ENCODE measurements around the gene S100A7A. TPM values are rescaled to one million over a fixed set of nuclear protein-coding genes. Genes with fewer than 3 reads are reported as not detected.
A peak's percentile ranks its signal among the peaks of the same experiment; 100 is the strongest.
"Not testable (repeated sequence)": the region's sequence is repeated elsewhere in the genome, so short reads cannot be mapped to it uniquely, and the experiment has no call there.

The S100A7A gene
- total RNA-seq, 2 donors from 2014 or later, result not detected

DNA sequence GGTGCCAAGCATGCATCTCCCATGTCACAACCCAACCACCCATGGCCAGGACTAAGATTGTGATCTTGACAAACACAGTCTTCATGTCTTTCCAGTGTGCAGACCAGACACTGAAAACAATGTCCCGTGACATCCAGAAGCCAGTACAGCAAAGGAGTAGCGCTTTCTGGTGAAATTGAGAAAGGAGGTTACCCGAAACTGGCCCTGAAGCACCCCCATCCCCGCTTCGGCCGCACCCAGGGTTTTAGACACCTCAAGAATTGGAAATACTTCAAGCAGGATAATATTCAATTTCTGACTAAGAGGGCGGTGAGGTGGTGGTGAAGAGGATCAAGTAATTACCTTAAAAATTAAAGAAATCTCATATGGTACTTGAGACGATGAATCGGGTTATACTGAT lies 14.9 kb upstream of the S100A7A start:
- DNase-seq (no peak), ATAC-seq (no peak)
- TF ChIP-seq, protein P1, sequence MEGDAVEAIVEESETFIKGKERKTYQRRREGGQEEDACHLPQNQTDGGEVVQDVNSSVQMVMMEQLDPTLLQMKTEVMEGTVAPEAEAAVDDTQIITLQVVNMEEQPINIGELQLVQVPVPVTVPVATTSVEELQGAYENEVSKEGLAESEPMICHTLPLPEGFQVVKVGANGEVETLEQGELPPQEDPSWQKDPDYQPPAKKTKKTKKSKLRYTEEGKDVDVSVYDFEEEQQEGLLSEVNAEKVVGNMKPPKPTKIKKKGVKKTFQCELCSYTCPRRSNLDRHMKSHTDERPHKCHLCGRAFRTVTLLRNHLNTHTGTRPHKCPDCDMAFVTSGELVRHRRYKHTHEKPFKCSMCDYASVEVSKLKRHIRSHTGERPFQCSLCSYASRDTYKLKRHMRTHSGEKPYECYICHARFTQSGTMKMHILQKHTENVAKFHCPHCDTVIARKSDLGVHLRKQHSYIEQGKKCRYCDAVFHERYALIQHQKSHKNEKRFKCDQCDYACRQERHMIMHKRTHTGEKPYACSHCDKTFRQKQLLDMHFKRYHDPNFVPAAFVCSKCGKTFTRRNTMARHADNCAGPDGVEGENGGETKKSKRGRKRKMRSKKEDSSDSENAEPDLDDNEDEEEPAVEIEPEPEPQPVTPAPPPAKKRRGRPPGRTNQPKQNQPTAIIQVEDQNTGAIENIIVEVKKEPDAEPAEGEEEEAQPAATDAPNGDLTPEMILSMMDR (IDR thresholded peaks at IDR 0.05), result no peak
- no peaks in the 10 kb centered on the region for H3K36me3 ChIP-seq (replicated peaks in 1 of 2; ENCODE audit: insufficient read depth in 1 of 2, low read depth in 2 of 2)
- no peak overlapping the region for H3K4me3 ChIP-seq
- intact Hi-C loops (cut with DNase I), result no loop called here
- H3K4me1 ChIP-seq, result no peaks in the 10 kb centered on the region
- H3K9me3 ChIP-seq, result no peaks in the 10 kb centered on the region
- no peak overlapping the region for H3K27ac ChIP-seq
- WGBS, 2 donors, result 72 to 75% methylated on average over 9 of the region's 9 CpGs
- no peaks in the 10 kb centered on the region for H3K27me3 ChIP-seq

DNA sequence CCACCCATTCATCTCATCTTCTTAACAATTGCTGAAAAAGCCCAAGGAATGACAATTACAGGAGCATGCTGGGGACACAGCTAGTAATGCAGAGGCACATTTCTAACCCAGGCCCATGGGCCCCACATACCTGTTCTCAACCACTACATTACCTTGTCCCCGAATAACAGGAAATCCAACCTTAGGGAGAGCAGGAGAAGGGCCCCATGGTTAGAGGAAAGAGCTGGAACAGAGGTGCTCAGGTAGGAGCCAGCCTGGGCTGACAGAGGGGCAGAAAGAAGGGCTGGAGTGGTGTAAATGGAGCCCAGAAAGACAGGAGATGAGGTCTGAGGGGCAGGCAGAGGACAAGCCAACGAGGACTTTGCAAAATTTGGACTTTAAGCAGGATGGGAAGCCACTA lies 14.1 kb upstream of the S100A7A start:
- 47 to 56% methylated on average over 2 of the region's 2 CpGs for WGBS, 2 donors
- ATAC-seq, result no peak
- H3K27ac ChIP-seq, result no peak overlapping the region
- no peaks in the 10 kb centered on the region for H3K4me1 ChIP-seq
- H3K9me3 ChIP-seq, result no peaks in the 10 kb centered on the region
- no peaks in the 10 kb centered on the region for H3K27me3 ChIP-seq
- TF ChIP-seq POLR2A (IDR thresholded peaks at IDR 0.05), result no peak
- TF ChIP-seq, protein P1 (IDR thresholded peaks at IDR 0.05), result no peak
- DNase-seq, result no peak
- H3K4me3 ChIP-seq, result no peak overlapping the region
- intact Hi-C loops (cut with DNase I), result no loop called here
- H3K36me3 ChIP-seq (replicated peaks in 1 of 2; ENCODE audit: insufficient read depth in 1 of 2, low read depth in 2 of 2), result no peaks in the 10 kb centered on the region

DNA sequence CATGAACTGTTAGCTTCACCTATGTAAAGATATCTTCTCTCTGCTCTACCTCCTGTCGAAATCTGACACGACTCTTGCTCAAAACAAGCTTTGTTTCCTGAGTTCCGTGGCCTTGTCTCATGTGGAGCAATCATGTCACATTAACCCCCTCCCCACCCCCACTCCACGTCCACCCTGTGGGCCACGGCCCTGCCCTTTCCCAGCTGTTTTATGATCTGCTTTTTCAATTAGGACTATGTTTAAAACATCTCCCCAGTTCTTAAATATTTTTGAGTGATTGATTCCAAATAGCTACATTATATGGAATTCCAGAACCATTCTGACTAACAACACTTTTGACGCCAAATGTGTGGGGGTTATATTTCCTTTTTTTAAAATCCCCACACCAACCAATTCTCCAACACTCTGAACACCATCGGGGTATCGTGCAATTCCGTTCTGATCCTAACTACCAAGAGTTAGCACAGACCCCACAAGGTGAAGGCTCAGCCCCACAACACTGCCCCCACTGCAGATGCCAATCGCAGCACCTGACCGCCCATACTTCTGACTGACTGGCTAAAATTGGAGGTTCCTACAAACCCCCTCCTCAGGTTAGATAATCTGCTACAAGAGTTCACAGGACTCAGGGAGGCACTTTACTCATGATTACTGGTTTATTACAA lies 12.8 kb upstream of the S100A7A start:
- Histone ChIP-seq H3K9me3 (no peaks in the 10 kb centered on the region), H3K4me1 (no peaks in the 10 kb centered on the region), H3K27ac (no peak overlapping the region), H3K4me3 (no peak overlapping the region), H3K27me3 (no peaks in the 10 kb centered on the region), H3K36me3 (replicated peaks in 1 of 2; ENCODE audit: insufficient read depth in 1 of 2, low read depth in 2 of 2) (no peaks in the 10 kb centered on the region)
- ATAC-seq, result no peak
- TF ChIP-seq POLR2A (IDR thresholded peaks at IDR 0.05), result no peak
- TF ChIP-seq, protein P1 (IDR thresholded peaks at IDR 0.05), result no peak
- 62 to 66% methylated on average over 11 of the region's 11 CpGs for WGBS, 2 donors
- intact Hi-C loops (cut with DNase I), result no loop called here
- no peak for DNase-seq

DNA sequence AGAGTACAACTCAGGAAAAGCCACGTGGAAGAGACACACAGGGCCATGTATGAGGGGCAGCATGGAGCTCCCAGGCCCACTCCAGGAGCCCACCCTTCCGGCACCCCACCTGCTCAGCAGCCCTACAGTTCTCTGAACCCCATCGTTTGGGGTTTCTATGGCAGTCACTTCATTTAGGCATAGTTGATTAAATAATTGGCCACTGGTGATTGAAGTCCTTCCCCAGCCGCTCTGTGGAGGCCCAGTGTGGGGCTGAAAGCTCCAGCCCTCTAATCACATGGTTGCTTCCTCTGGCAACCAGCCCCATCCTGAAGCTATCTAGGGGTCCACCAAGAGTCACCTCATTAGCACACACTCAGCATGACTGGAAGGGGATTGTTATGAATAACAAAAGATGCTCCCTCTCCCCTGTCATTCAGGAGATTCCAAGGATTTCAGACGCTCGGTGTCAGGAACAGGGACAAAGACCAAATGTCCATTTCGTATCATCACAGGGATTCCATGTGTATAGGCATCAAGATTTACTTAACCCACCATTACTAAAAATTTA lies 12.2 kb upstream of the S100A7A start:
- Histone ChIP-seq H3K36me3 (replicated peaks in 1 of 2; ENCODE audit: insufficient read depth in 1 of 2, low read depth in 2 of 2) (no peaks in the 10 kb centered on the region), H3K4me1 (no peaks in the 10 kb centered on the region), H3K9me3 (no peaks in the 10 kb centered on the region), H3K27me3 (no peaks in the 10 kb centered on the region), H3K4me3 (no peak overlapping the region), H3K27ac (no peak overlapping the region)
- no peak for TF ChIP-seq POLR2A (IDR thresholded peaks at IDR 0.05)
- TF ChIP-seq, protein P1 (IDR thresholded peaks at IDR 0.05), result no peak
- intact Hi-C loops (cut with DNase I), result no loop called here
- DNase-seq (no peak), ATAC-seq (no peak)
- 62 to 77% methylated on average over 6 to 7 of the region's 7 CpGs for WGBS, 2 donors

DNA sequence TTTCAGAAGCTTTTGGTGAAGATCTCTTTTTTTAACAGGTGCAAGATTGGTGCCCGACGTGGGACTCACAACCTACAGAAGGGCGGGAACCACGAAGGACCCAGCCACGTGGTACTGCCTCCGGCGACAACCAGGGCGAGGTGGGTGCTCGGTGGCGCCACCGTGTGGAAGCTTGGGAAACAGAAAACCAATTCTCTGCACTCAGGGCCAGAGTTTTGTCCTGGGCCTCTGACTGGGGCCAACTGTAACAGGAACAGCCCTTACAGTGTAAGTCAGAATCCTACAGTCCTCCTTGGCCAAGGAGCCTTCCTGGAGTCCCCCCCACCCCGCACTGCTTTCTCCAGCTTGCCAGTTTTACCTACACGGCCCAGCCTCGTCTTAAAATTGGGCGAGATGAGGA lies 11.6 kb upstream of the S100A7A start:
- WGBS, 2 donors, result 34 to 37% methylated on average over 15 of the region's 15 CpGs
- no peak overlapping the region for H3K4me3 ChIP-seq
- no peaks in the 10 kb centered on the region for H3K4me1 ChIP-seq
- TF ChIP-seq, protein P1 (IDR thresholded peaks at IDR 0.05), result peak in 4 of 7 experiments; percentile 8 to 26 (median 20)
- no peak for TF ChIP-seq POLR2A (IDR thresholded peaks at IDR 0.05)
- no peaks in the 10 kb centered on the region for H3K36me3 ChIP-seq (replicated peaks in 1 of 2; ENCODE audit: insufficient read depth in 1 of 2, low read depth in 2 of 2)
- no peaks in the 10 kb centered on the region for H3K27me3 ChIP-seq
- H3K27ac ChIP-seq, result no peak overlapping the region
- intact Hi-C loops (cut with DNase I), result no loop called here
- no peaks in the 10 kb centered on the region for H3K9me3 ChIP-seq
- no peak for ATAC-seq
- DNase-seq, result peak in 3 of 4 donors; percentile 16 to 35 (median 17)

DNA sequence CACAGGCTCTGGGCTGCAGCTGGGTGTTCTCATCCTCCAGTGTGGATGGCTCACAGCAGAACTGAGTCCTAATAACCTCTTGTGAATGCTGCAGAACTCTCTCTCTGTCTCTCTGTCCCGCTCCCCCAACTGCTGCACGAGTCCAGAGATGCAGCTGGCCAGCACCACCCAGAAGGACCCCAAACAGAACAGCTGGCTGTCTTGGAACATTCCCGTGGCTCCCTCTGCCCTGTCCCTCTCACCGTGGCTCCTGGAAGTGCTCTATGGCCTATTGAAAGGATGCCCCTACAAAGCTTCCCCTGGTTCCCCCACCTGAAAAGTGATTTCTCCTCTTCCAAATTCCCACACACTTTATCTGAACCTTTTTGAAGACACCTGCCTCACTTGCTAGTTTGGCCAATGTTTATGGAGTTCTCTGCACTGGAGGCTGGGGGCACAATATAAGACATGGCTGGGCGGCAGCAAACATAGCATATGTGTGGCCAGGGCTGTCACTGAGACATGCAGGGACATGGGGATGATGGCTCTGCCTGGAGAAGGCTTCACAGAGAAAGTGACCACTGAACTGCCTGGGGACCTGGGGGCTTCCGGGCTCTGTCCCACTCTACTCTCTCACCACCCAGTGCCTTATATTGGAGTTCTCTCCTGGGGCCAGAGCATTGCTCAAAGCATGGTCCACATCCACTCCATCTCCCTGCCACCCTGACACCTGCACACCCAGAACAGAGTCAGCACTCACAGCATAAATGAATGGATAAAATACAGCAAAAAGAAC lies 10.3 kb upstream of the S100A7A start:
- H3K4me1 ChIP-seq; H3K36me3 ChIP-seq (replicated peaks in 1 of 2; ENCODE audit: insufficient read depth in 1 of 2, low read depth in 2 of 2); H3K27me3 ChIP-seq; intact Hi-C loops (cut with DNase I); H3K4me3 ChIP-seq; ATAC-seq; H3K9me3 ChIP-seq; DNase-seq; H3K27ac ChIP-seq: not testable (repeated sequence)
- WGBS, 2 donors, result 58 to 79% methylated on average over 6 of the region's 6 CpGs

DNA sequence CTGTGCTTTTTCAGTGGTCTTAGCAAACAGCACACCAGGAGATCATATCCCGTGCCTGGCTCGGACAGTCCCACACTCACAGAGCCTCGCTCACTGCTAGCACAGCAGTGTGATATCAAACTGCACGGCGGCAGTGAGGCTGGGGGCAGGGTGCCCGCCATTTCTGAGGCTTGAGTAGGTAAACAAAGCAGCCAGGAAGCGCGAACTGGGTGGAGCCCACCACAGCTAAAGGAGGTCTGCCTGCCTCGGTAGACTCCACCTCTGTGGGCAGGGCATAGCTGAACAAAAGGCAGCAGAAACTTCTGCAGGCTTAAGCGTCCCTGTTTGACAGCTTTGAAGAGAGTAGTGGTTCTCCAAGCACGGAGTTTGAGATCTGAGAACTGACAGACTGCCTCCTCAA lies 9.0 kb upstream of the S100A7A start:
- H3K27ac ChIP-seq; H3K4me1 ChIP-seq; ATAC-seq; H3K27me3 ChIP-seq; H3K9me3 ChIP-seq; DNase-seq; intact Hi-C loops (cut with DNase I); H3K36me3 ChIP-seq (replicated peaks in 1 of 2; ENCODE audit: insufficient read depth in 1 of 2, low read depth in 2 of 2); H3K4me3 ChIP-seq: not testable (repeated sequence)
- 52 to 57% methylated on average over 11 of the region's 11 CpGs for WGBS, 2 donors

Data from body of pancreas (tissue), 4 donors.